T-cell (primary cell): ENCODE measurements around the gene ARF6. TPM values are rescaled to one million over a fixed set of nuclear protein-coding genes. Genes with fewer than 3 reads are reported as not detected.
"Not testable (repeated sequence)": the region's sequence is repeated elsewhere in the genome, so short reads cannot be mapped to it uniquely, and the experiment has no call there.

Source experiments
- ATAC-seq, 4 experiments: fragments of 200-7000 bp in 3 of 4; fragments of 150-1000 bp in 1 of 4; cut with Tn5 transposase; replicated peaks in 1 of 4; 1 replicate in 3 of 4; 2 replicates in 1 of 4; pipeline ENCODE4 v1.10.0; 2021; ENCODE audit warnings: moderate library complexity in 3 of 4, mild to moderate bottlenecking in 2 of 4, moderate number of reproducible peaks in 1 of 4
- CTCF ChIA-PET, 2 donors: fragments of 300-600 bp; sonication (Branson Sonifier 250); formaldehyde crosslinking; loops; one replicate each; lab custom pipeline; 2022; ENCODE audit warnings: antibody characterized with exemption in 2 of 2; lab: Charles Lee
- POLR2A ChIA-PET, 2 donors: fragments of 300-600 bp; sonication (Branson Sonifier 250); formaldehyde crosslinking; loops; one replicate each; lab custom pipeline; 2022; ENCODE audit warnings: antibody characterized with exemption in 2 of 2; lab: Charles Lee
- DNase-seq, 35 experiments: peaks; one replicate each; pipeline versions ENCODE4 v3.0.0 to v3.0.0-alpha.2; 2013 to 2023
- H3K27ac ChIP-seq: one replicate; pipeline ENCODE4 v1.5.1; 2013; ENCODE audit warnings: low read length
- H3K27me3 ChIP-seq, 2 experiments: replicated peaks in 1 of 2; 1 replicate in 1 of 2; 2 replicates in 1 of 2; pipeline versions ENCODE4 v1.6.1 to v1.7.0; 2013; ENCODE audit warnings: low read length in 1 of 2, mixed read lengths in 1 of 2; ENCODE audit not compliant: control insufficient read depth in 2 of 2, insufficient read depth in 2 of 2; ENCODE audit errors: extremely low read depth in 1 of 2
- H3K36me3 ChIP-seq, 2 donors: 1 replicate in 1 of 2; 2 replicates in 1 of 2; pipeline versions ENCODE4 v1.6.1 to v1.7.0; 2013; ENCODE audit warnings: low read length in 1 of 2; ENCODE audit not compliant: control insufficient read depth in 2 of 2, insufficient read depth in 1 of 2; ENCODE audit errors: extremely low read depth in 1 of 2
- H3K4me1 ChIP-seq, 2 experiments: 1 replicate in 1 of 2; 2 replicates in 1 of 2; pipeline versions ENCODE4 v1.6.1 to v1.7.0; 2013; ENCODE audit warnings: low read length in 2 of 2, mixed read lengths in 1 of 2; ENCODE audit not compliant: insufficient read depth in 2 of 2, control insufficient read depth in 1 of 2; ENCODE audit errors: extremely low read depth in 1 of 2
- H3K4me3 ChIP-seq, 2 donors: 1 replicate in 1 of 2; 2 replicates in 1 of 2; pipeline versions ENCODE4 v1.5.1 to v1.7.0; 2013; ENCODE audit warnings: mild to moderate bottlenecking in 2 of 2, low read length in 1 of 2, moderate library complexity in 1 of 2; ENCODE audit not compliant: control insufficient read depth in 1 of 2; ENCODE audit errors: extremely low read depth in 1 of 2
- H3K9me3 ChIP-seq: 2 replicates; pipeline ENCODE4 v1.7.0; 2013
- H3K27ac Mint-ChIP-seq, 2 donors: one replicate each; pipeline ENCODE4 v1.8.0; 2020 to 2021; ENCODE audit warnings: mild to moderate bottlenecking in 2 of 2, mixed read lengths in 2 of 2
- H3K27me3 Mint-ChIP-seq, 2 donors: one replicate each; pipeline ENCODE4 v1.8.0; 2021 to 2022; ENCODE audit warnings: mixed read lengths in 2 of 2
- H3K36me3 Mint-ChIP-seq: one replicate; pipeline ENCODE4 v1.8.0; 2021; ENCODE audit warnings: mixed read lengths
- H3K4me1 Mint-ChIP-seq, 3 donors: one replicate each; pipeline ENCODE4 v1.8.0; 2020 to 2022; ENCODE audit warnings: mixed read lengths in 3 of 3, mild to moderate bottlenecking in 1 of 3
- H3K4me3 Mint-ChIP-seq, 3 donors: one replicate each; pipeline ENCODE4 v1.8.0; 2020 to 2022; ENCODE audit warnings: mild to moderate bottlenecking in 3 of 3, mixed read lengths in 3 of 3, moderate library complexity in 3 of 3
- H3K9me3 Mint-ChIP-seq, 3 donors: one replicate each; pipeline ENCODE4 v1.8.0; 2020 to 2022; ENCODE audit warnings: mixed read lengths in 3 of 3
- whole genome bisulfite sequencing: methylation state at CpG from one replicate; pipeline ENCODE4 v1.1.5; 2013; ENCODE audit warnings: missing lambda C conversion rate; ENCODE audit not compliant: insufficient coverage; 5-methylcytosine and 5-hydroxymethylcytosine counted together
- total RNA-seq, 35 experiments: library from RNA in 6 of 35; stranded (reverse) in 6 of 35; fragments of 120-200 nt in 1 of 35; gene quantifications; one replicate each; pipeline versions ENCODE4 v1.2.1 to v1.2.4 and lab custom pipeline; 2013 to 2026

The ARF6 gene
- total RNA-seq, 5 donors from 2014 or later (not counting 1 experiment from before 2014, with no cell fraction given): 72.0 to 111 (median 93.6) TPM

DNA sequence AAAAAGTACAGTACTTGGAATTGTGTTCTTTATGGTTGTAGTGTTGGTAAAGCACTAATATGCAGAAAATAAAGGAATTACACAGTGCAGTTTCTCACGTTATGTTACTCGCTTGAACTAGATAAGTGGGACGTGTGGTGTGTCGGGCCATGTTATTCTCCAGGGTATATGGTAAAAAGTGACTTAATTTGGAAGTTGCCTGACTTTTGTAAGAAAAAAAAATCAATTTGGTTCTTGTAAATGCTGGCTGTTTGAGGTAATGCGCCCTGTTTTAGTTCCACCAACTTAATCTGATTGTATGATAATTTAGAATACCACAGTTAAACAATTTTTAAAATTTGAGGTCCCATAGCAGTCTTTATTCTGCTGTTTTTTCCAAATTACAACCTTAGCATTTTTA lies 4.1 kb downstream of the ARF6 start:
- H3K4me3 ChIP-seq: peak overlapping the region in 1 of 2 donors; percentile 16
- Mint-ChIP-seq H3K9me3 (no peaks in the 10 kb centered on the region), H3K4me1 (peaks cover 48 to 68% (median 50%) of the 10 kb centered on the region in 3 donors), H3K27me3 (no peaks in the 10 kb centered on the region), H3K27ac (peak overlapping the region; percentile 75 to 87), H3K4me3 (peak overlapping the region; percentile 76 to 98 (median 93)), H3K36me3 (peaks cover 36% of the 10 kb centered on the region)
- H3K36me3 ChIP-seq: peaks cover 0 to 23% of the 10 kb centered on the region in 2 donors
- H3K27me3 ChIP-seq: no peaks in the 10 kb centered on the region
- peaks cover 20 to 34% of the 10 kb centered on the region in 2 experiments for H3K4me1 ChIP-seq
- DNase-seq: peak in 1 of 35 experiments; percentile 23
- H3K9me3 ChIP-seq: no peaks in the 10 kb centered on the region
- ChIA-PET CTCF (no interaction called here), POLR2A (interaction anchor here in 1 of 2 donors (0.6 kb wide), 1 partner anchor 208 kb away, joined by 4 read pairs; no protein-coding TSS in a partner anchor)
- 0% methylated on average over 3 of the region's 5 CpGs for WGBS
- ATAC-seq: no peak
- H3K27ac ChIP-seq: peak overlapping the region; percentile 55

DNA sequence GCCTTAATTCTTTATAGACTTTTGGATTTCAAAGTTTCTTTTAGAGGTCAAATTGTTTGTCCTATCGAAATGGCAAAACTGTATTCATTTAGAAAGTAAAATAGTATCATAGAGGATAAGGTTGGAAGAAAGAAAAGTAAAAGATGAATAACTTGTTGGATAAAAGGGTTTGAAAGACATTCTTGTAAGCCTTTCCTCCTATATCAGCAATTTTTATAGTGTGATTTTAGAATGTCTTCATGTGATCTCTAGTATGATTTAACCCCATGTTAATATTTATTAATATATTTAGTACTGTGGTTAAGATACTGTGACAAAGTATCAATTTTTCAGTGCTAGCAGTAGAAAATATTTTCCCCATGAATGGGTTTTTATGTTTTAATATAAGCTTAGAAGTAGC lies 4.5 kb downstream of the ARF6 start:
- Mint-ChIP-seq H3K4me3 (peak overlapping the region; percentile 76 to 98 (median 93)), H3K36me3 (peaks cover 36% of the 10 kb centered on the region), H3K4me1 (peaks cover 46 to 68% (median 48%) of the 10 kb centered on the region in 3 donors), H3K27me3 (no peaks in the 10 kb centered on the region), H3K9me3 (no peaks in the 10 kb centered on the region), H3K27ac (peak overlapping the region; percentile 75 to 87)
- H3K4me3 ChIP-seq: peak overlapping the region in 1 of 2 donors; percentile 35
- CTCF ChIA-PET: interaction anchor here in 1 of 2 donors (0.6 to 0.9 kb wide), 3 partner anchors 21 to 211 kb away, joined by 3 to 7 read pairs (median 4); no protein-coding TSS in a partner anchor
- no peaks in the 10 kb centered on the region for H3K9me3 ChIP-seq
- no CpG with 5 or more reads among the region's 1 CpG for WGBS
- peaks cover 16 to 33% of the 10 kb centered on the region in 2 experiments for H3K4me1 ChIP-seq
- ATAC-seq: no peak
- no peaks in the 10 kb centered on the region for H3K27me3 ChIP-seq
- peaks cover 0 to 23% of the 10 kb centered on the region in 2 donors for H3K36me3 ChIP-seq
- POLR2A ChIA-PET: interaction anchor here in 1 of 2 donors (0.5 to 0.7 kb wide), 3 partner anchors 34 to 207 kb away, joined by 3 to 4 read pairs (median 3); no protein-coding TSS in a partner anchor
- DNase-seq: no peak
- H3K27ac ChIP-seq: peak overlapping the region; percentile 55

DNA sequence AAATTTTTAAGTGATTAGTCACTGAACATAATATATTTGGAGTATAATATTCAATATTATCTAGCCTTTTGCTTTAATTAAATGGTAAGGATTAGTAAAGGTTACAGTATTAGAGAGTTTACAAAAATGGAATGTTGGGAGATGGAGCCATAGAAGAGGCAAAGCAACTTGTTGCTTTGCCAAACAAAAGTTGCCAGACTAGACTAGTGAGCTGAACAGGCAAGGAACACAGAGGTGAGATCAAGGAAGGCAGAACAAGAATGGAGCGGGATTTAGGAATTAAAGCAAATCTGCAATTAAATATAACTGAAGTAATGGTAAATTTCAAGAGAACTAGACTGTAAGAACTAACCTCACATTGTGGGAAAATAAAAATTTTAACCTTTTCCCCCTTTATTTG lies 5.1 kb downstream of the ARF6 start:
- peak overlapping the region in 1 of 2 donors; percentile 35 for H3K4me3 ChIP-seq
- H3K9me3 ChIP-seq: no peaks in the 10 kb centered on the region
- peak overlapping the region; percentile 55 for H3K27ac ChIP-seq
- peaks cover 0 to 23% of the 10 kb centered on the region in 2 donors for H3K36me3 ChIP-seq
- POLR2A ChIA-PET: interaction anchor here in 1 of 2 donors (0.5 to 0.7 kb wide), 3 partner anchors 10 to 102 kb away, joined by 3 to 5 read pairs (median 3); no protein-coding TSS in a partner anchor
- H3K4me3 Mint-ChIP-seq: peak overlapping the region; percentile 39 to 79 (median 64)
- WGBS: no CpG with 5 or more reads among the region's 1 CpG
- DNase-seq (peak in 1 of 35 experiments; percentile 25), ATAC-seq (no peak)
- H3K27ac Mint-ChIP-seq: peak overlapping the region; percentile 82 to 95
- H3K36me3 Mint-ChIP-seq: peaks cover 36% of the 10 kb centered on the region
- peaks cover 16 to 33% of the 10 kb centered on the region in 2 experiments for H3K4me1 ChIP-seq
- no peaks in the 10 kb centered on the region for H3K27me3 ChIP-seq
- H3K9me3 Mint-ChIP-seq: no peaks in the 10 kb centered on the region
- no peaks in the 10 kb centered on the region for H3K27me3 Mint-ChIP-seq
- CTCF ChIA-PET: interaction anchor here in 1 of 2 donors (0.6 to 0.9 kb wide), 3 partner anchors 20 to 210 kb away, joined by 3 to 7 read pairs (median 4); no protein-coding TSS in a partner anchor
- H3K4me1 Mint-ChIP-seq: peaks cover 46 to 67% (median 48%) of the 10 kb centered on the region in 3 donors

DNA sequence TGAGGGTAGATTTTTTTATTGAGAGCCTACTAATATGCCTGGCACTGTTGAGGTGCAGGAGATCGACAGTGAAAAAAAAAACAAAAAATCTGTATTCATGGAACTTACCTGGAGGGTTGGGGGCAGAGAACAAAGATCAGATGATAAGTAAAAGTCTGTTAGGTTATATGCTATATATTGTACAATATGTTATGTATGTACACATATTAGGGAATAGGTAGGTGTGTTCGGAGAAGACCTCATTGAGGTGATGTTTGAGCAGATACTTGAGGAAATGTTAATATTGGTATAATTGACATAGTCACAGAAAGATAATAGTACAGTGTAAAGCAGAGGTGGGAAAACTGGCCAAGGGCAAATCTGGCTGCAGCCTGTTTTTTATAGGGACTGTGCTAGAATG lies 5.6 kb downstream of the ARF6 start:
- Histone ChIP-seq H3K27ac (peak overlapping the region; percentile 55), H3K4me1 (peaks cover 16 to 33% of the 10 kb centered on the region in 2 experiments), H3K36me3 (peaks cover 0 to 23% of the 10 kb centered on the region in 2 donors), H3K4me3 (peak overlapping the region in 1 of 2 donors; percentile 35), H3K27me3 (no peaks in the 10 kb centered on the region), H3K9me3 (no peaks in the 10 kb centered on the region)
- no peak for ATAC-seq
- peak overlapping the region; percentile 39 to 79 (median 64) for H3K4me3 Mint-ChIP-seq
- H3K9me3 Mint-ChIP-seq: no peaks in the 10 kb centered on the region
- DNase-seq: peak in 1 of 35 experiments; percentile 17
- no peaks in the 10 kb centered on the region for H3K27me3 Mint-ChIP-seq
- H3K4me1 Mint-ChIP-seq: peaks cover 46 to 67% (median 48%) of the 10 kb centered on the region in 3 donors
- peak overlapping the region; percentile 82 to 95 for H3K27ac Mint-ChIP-seq
- CTCF ChIA-PET: interaction anchor here (0.7 to 1.1 kb wide), 5 partner anchors 9 to 313 kb away, joined by 3 to 4 read pairs (median 3); no protein-coding TSS in a partner anchor
- WGBS: 63% methylated on average over 1 of the region's 2 CpGs
- POLR2A ChIA-PET: interaction anchor here in 1 of 2 donors (0.6 to 0.7 kb wide), 2 partner anchors 10 kb away, joined by 5 to 6 read pairs; no protein-coding TSS in a partner anchor
- H3K36me3 Mint-ChIP-seq: peaks cover 35% of the 10 kb centered on the region

GRCh38 chr14:49900973-49901372 lies 8.1 kb downstream of the ARF6 start:
- Histone ChIP-seq H3K27me3 (no peaks in the 10 kb centered on the region), H3K9me3 (no peaks in the 10 kb centered on the region), H3K27ac (no peak overlapping the region), H3K4me3 (no peak overlapping the region), H3K36me3 (peaks cover 0 to 1% of the 10 kb centered on the region in 2 donors), H3K4me1 (peaks cover 14 to 28% of the 10 kb centered on the region in 2 experiments)
- ChIA-PET POLR2A (no interaction called here), CTCF (interaction anchor here (0.5 to 0.7 kb wide), 2 partner anchors 33 to 180 kb away, joined by 3 to 10 read pairs; no protein-coding TSS in a partner anchor)
- H3K4me3 Mint-ChIP-seq: no peak overlapping the region
- no peaks in the 10 kb centered on the region for H3K27me3 Mint-ChIP-seq
- H3K9me3 Mint-ChIP-seq: no peaks in the 10 kb centered on the region
- no peak for DNase-seq
- WGBS: no CpG with 5 or more reads among the region's 1 CpG
- no peak for ATAC-seq
- H3K27ac Mint-ChIP-seq: no peak overlapping the region
- H3K4me1 Mint-ChIP-seq: peaks cover 37 to 44% (median 41%) of the 10 kb centered on the region in 3 donors
- peaks cover 12% of the 10 kb centered on the region for H3K36me3 Mint-ChIP-seq

DNA sequence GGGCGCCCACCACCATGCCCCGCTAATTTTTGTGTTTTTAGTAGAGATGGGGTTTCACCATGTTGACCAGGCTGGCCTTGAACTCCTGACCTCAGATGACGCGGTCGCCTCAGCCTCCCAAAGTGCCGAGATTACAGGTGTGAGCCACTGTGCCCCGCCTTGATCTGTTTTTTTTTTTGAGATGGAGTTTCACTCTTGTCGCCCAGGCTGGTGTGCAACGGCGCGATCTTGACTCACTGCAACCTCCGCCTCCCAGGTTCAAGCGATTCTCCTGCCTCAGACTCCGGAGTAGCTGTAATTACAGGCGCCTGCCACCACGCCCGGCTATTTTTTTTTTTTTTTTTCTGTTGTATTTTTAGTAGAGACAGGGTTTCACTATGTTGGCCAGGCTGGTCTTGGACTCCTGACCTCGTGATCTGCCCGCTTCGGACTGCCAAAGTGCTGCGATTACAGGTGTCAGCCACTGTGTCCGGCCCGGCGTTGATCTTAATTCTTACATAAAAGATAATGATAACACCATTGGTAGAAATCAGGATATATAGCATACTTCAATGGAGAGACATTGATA lies 9.9 kb downstream of the ARF6 start:
- H3K27me3 Mint-ChIP-seq, DNase-seq: not testable (repeated sequence)
- H3K27ac Mint-ChIP-seq: peak overlapping the region in 1 of 2 donors; percentile 43

More for the DNA sequence above, 9.9 kb downstream of the ARF6 start:
- H3K4me1 ChIP-seq: peaks cover 14 to 18% of the 10 kb centered on the region in 2 experiments
- H3K4me1 Mint-ChIP-seq: peaks cover 32 to 44% (median 35%) of the 10 kb centered on the region in 3 donors
- H3K9me3 ChIP-seq, H3K4me3 Mint-ChIP-seq, H3K4me3 ChIP-seq, H3K27ac ChIP-seq, ATAC-seq, H3K9me3 Mint-ChIP-seq, H3K36me3 Mint-ChIP-seq, H3K27me3 ChIP-seq, H3K36me3 ChIP-seq: not testable (repeated sequence)
- WGBS: 68% methylated on average over 6 of the region's 24 CpGs
- ChIA-PET POLR2A (interaction anchor here in 1 of 2 donors (0.6 kb wide), 2 partner anchors 20 to 131 kb away, joined by 3 to 4 read pairs; no protein-coding TSS in a partner anchor), CTCF (interaction anchor here in 1 of 2 donors (0.5 to 0.7 kb wide), 2 partner anchors 50 to 657 kb away, joined by 3 to 4 read pairs; no protein-coding TSS in a partner anchor)
